HG03439 (cell line): Measurements from ENCODE around the gene CAPN15.

Source experiments
- ATAC-seq: cut with Tn5 transposase; IDR thresholded peaks from one replicate; pipeline ENCODE4 v1.9.1; 2021; ENCODE audit warnings: mild to moderate bottlenecking, moderate library complexity; ENCODE audit not compliant: unreplicated experiment

CAPN15 gene

DNA sequence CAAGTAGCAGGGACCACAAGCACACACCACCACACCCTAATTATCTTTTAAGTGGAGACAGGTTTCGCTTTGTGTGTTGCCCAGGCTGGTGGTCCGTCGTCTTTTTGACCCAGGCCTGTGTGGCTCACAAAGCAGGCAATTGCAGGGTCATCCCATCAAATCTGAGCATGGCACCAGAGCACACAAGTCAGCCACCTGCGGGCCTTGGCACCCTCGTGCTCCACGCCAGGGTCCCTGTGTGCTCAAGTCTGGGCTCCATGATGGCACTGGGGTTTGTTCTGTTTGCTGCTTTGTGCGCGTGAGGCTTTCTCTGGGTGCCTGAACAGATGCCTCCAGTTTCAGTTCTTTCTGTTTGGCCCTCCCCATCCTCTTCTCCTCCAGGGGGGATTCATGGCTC lies 2.4 kb upstream of the CAPN15 start:
- no peak for ATAC-seq

DNA sequence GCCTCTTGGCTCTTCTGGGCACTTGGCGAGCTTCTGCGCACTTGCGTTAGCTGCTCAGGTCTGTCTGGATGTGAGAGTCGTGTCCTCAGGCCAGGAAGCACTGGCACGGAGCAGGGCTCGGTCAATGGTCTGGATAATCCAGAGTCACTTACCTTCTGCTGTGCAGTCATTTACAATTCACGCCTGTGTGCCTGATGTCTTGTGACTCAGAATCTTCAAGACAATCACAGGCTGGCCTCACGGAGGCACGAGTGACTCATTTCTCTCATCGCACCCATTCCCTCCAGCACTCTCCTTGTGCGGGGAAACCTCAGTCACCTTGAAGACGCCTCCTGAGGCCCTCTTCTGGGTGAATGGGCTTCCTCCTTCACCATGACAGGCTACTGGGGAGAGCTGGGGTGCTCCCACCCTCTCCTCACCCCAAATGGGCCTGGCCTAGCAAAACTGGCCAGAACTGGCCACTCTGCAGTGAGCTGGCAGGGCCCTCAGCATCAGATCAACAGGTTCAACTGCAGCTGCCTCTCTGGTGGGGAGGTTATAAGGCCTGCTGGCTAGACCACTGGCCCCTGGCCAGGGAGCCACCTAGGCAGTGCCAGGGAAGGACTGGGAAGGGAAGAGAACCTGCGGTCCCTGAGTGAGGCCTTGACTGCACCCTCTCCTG lies 1.9 kb upstream of the CAPN15 start:
- ATAC-seq: no peak

DNA sequence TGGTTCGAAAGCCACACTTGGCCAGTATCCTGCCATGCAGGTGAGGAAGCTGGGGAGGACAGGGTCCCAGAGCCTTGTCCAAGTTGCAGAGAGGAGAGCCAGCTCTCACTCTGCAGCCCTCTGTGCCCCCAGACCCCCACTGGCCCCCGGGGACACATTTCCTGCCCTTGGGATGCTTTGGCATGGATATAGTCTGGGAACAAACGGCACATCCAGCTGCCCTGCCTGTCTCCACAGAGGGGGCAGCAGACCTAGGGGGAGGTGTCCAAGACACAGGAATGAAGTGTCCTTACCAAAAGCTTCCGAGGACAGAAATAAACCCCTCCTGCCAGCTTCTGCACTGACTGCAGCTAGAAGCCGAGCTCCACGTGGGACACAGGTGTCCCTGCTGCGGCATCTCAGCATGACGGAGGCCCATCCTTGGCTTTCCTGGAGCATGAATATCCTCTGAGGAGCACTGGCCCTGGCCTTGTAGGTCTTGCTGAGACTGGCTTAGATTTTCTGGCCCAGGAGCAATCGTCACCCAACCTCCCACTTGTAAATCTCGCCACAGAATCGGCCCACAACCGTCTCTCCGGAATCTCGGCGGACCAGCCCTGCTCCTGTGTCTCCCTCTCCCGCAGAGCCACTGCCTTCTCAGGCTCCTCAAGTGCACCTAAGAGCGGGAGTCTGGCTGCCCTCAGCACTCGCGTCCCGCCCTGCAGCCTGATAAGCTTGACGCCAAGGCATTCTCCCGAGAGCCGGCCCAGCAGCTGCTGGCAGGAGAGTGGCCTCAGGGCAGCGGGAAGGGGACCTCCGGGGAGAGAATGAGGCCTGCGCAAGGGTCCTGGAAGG lies 1.1 kb upstream of the CAPN15 start:
- no peak for ATAC-seq

DNA sequence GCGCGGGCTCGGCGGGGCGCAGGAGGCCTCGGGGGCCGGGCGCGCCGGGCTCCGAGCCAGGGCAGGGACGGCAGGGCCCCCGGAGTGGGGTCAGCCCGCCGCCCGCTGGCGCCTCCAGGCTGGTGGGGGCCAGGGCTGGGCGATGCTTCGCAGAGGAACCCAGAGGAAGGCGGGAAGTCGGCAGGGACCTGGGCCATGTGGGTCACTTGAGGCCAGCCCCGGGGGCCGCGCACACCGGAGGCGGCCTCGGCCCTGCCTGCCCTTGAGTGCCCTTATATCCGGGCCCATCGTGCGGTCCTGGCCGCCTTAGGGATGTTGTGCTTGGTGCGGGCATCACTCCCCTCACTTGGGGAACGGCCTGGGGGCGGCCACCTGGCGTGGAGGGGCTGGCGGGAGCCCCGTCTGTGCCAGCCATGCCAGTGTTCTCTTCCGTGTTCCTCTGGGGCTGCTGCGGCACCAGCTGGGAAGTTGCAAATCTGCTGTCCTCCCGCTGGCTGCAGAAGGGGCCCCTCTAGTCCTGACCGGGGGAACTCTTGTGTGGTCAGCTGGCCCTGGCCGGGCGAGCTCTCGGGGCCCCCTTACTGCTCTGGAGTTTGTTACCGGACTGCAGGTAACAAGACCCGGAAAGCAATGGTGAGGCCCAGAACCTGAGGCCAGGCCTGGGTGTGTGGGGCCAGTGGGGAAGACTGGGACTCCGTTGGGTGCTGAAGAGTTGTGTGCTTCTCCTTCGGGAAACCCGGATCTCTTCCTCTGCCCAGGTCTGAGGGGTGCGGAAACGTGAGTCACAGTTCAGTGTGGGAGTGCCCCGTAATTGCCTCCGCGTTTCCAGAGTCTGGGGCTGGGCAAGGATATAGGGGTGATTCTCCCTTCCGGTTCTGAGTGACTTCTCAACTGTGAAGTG lies 849 bp downstream of the CAPN15 start:
- no peak for ATAC-seq

DNA sequence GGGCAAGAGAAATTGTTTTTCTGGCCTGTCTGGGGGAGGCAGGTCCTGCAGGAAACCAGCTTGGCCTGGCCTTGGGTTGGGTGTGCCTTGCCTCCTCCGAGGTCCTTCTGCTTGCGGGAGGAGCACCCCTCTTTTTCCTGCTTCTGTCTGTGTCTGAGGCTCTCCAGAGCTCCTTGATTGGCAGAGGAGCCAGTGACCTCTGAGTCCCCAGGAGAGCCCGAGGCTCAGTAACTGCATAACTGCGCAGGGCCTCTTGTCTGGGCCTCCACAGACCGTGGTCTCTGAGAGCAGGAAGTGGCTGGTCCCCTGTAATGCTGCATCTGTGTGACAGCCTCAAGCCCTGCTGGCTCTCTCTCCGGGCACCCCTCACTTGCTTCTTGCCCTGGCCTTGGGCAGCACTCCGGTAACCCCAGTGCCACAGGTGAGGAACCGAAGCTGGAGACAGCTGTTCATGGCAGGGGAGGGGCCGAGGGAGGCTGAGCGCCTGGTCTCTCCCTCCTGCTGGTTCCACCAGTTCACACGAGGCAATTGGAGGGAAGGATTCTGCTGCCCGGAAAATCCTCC lies 1.6 kb downstream of the CAPN15 start:
- no peak for ATAC-seq

DNA sequence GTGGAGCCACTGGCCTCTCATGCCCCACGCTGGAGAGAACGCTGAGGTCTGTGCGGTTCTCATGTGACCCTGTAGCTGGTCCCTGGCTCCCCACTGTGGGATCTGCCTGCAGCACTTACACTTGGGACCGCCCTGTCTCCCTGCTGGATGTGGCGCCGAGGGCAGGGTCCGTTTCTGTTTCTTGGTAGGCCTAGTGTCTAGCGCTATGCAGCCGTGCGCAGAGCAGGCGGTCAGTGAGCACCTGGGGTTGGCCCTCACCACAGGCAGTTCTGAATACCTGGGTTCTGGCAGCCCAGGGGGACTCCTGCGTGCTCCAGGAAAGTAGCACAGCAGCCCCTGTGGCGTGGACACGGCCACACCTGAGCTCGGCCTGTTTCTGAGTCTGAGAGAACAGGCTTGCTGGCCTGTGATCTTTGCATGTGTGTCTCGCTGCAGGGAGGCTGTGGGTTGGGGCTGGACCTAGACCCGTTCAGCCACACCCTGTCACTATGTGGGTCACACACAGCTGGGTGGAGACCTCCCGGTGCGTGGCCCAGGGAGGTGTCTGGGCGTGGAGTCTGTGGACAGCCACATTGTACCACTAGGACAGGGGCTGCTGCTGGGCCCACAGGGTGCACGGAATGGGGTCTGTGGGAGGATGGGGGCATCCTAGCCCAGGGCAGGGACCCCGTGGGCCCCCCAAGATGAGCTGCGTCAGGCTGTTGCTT lies 2.8 kb downstream of the CAPN15 start:
- no peak for ATAC-seq

DNA sequence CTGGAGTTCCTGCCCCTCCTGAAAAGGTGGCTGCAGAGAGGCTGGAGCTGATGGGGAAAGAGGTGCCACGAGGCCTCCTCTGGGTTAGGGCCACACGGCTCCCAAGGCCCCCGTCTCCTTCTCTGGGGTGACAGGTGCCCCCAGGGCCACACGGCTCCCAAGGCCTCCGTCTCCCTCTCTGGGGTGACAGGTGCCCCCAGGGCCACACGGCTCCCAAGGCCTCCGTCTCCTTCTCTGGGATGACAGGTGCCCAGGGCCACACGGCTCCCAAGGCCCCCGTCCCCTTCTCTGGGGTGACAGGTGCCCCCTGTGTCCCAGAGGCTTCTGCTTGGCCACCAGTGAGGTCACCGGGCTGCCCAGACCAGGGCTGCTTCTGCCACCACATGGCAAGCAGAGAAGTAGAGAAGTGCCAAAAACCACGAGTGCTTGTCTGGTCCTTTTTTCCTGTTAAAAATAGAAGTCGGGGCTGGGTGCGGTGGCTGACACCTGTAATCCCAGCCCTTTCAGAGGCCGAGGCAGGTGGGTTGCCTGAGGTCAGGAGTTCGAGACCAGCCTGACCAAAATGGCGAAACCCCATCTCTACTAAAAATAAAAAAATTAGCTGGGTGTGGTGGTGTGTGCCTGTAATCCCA lies 4.1 kb downstream of the CAPN15 start:
- ATAC-seq: no peak

DNA sequence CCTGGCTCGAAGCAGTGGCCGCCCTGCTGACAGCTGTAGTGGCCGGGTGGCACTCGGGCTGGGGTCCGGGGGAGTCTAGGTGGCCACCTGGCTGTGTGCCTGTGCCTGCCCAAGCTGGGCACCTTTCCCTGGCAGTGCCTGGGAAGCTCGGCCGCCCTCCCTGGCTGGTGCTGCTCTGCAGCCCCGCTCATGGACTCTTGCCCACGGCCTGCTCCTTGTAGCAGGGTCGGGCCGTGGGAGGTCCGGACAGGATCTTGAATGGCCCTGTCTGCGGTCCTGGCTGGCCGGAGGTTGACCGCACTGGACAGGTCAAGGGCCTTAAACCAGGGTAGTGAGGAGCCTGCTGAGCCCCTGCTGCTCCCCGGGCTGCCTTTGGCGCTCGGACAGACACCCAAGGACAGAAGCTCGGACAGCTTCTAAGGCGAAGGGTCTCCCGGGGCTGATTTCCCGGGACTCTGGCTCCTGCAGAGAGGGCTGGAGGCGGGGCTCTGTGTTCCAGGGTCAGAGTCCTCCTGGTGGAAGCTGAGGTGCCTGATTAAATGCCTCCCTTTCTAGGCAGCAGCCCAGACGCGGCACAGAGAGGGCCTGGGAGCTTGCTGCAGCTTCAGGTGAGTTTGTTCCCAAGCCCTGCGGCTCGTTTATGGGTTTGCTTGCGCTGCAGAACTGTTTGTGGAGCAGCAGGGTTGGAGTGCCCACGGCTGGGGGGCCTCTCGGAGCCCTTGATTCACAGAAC lies 6.0 kb downstream of the CAPN15 start:
- ATAC-seq: no peak

DNA sequence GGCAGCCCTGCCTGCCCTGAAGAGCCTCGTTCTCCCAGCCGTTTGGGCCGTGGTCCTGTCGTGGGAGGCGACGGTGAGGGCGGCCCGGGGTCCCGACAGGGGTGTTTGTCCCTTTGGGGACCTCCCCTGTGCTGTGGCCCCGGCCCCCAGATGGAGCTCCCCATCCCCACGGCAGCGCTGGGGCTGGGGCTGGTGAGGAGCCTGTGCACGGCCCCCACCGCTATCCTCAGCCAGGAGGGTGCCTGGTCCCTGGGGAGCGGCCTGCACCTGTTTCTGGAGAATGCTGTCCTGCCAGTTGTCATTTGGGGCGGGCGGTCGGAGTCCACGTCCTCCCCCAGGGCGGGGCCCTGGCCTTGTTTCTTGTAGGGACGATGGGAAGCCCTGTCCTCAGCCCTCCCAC lies 6.6 kb downstream of the CAPN15 start:
- no peak for ATAC-seq

DNA sequence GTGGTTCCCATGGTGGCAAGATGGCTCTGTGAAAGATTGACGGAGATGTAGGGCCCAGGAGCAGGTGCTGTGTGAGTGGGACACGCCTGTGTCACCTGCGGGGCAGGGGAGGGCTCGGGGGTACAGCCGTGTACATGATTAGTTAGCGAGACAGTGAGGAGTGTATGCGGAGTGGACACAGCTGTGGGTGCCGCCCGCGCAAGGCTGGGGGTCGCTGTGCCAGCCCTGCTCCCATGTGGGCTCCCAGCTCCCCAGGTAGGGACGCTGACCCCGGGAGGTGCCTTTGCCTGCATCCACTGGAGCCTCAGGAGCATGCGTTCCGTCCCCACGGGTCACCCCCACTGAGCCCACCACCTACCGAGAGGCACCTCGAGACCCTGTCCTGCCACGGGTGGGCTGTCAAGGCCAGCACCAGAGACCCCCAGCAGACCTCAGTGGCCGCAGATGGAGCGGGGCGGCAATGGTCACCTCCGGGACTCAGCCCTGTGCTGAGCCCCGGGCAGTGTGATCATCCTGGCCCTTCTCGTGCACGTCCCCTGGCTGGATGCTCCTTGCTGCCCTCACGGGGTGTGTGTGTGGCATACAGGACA lies 7.4 kb downstream of the CAPN15 start:
- no peak for ATAC-seq

DNA sequence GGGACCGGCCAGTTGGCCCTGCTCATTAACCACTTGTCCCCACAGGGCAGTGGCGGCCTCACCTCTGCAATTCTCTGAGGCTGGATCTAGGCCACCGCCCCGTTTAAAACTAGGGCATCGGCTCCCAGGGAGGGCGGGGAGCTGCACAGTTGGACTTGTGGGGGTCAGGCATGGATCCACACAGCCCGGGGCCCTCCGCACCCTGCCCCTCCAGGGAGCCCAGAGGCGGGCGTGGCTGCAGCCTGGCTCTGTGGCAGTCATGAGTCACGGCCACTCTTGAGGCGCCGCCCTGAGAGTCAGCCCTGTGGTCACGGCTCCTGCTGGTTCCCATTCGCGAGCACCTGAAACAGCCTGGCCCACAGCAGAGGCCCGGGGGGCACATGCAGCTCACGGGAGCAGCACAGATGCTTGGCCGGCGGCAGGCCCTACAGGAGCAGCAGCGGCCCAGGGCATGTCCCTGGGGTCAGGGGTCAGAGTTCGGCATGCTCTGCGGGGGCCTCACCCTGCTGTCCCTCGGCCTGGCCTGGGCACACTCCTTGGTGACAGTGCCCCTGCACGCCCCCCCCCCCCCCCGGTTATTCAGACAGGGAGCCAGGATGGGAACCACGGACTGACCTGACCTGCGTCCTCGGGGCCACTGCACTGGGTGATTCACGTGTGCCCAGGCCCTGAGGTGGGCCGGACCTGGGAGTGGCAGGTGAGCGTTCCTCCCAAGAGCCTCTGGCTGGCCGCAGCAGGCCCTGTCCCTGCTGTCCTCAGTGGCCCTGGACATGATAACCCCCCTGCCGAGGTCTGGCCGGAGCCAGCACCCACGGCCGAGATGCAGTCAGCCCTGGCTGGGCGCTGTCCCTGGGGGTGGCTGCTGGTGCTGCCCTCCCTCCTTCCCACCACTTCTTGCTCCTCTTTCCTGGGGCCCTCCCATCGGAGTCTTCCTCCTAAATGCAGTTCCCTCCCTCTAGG lies 8.2 kb downstream of the CAPN15 start:
- no peak for ATAC-seq

DNA sequence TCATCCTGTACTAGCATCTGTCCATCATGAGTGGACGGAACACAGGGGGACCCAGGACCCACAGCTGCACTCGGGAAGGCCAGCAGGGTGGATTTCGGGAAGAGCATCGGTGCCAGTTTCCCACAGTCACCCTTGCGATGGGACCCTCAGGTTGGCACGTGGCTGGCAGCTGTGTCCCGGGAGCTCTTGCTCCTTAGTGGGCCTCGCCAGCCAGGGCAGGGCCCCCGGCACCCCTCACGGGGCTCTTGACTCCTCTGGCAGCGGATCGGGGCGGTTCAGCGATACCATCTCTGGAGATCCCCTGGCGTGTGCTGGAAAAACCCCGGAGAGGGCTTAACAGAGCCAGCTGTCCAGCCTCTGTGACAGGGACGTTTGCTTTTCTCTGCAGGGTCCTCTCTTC lies 9.2 kb downstream of the CAPN15 start:
- ATAC-seq: no peak

DNA sequence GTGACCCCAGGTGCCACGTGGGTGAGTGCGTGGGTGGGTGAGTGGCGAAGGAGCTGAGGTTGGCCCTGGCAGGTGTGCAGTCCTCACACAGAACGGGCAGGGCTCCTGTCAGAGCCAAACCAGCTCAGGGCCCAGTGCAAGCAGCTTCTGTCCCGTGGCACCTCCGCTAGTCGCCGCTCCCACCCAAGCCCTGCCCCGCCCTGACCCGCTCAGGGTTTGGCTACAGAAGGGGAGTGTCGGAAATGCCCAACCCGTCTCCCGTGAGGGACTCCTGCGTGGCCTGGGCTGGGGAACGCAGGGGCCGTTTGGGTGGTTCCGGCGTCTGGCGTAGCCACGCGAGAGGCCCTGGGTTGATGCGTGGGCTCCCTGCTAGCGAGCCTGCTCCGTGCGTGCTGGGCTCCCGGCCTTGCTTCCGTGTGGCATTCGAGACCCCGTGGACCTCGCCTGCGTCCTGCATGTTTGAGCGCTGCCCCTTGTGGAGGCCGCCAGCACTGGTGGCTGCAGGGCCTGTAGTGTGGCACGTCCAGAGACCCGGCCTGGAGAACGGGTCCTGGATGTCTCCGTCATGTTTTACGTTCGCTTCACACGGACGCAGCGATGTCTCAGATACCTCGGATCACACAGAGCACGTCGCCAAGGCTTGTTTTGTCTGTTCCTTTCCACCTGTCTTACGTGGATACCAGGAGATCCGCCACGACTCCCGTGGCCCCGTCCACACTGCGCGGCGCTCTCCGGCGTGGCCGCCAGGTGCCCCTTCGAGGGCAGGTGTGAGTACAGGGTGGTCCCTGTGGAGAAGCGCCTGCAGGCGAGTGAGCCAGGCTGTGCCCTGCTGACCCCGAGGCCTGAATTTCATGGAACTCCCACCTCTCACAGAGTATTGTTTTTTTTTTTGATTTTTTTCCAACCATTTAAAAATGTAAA lies 10.2 kb downstream of the CAPN15 start:
- no peak for ATAC-seq

DNA sequence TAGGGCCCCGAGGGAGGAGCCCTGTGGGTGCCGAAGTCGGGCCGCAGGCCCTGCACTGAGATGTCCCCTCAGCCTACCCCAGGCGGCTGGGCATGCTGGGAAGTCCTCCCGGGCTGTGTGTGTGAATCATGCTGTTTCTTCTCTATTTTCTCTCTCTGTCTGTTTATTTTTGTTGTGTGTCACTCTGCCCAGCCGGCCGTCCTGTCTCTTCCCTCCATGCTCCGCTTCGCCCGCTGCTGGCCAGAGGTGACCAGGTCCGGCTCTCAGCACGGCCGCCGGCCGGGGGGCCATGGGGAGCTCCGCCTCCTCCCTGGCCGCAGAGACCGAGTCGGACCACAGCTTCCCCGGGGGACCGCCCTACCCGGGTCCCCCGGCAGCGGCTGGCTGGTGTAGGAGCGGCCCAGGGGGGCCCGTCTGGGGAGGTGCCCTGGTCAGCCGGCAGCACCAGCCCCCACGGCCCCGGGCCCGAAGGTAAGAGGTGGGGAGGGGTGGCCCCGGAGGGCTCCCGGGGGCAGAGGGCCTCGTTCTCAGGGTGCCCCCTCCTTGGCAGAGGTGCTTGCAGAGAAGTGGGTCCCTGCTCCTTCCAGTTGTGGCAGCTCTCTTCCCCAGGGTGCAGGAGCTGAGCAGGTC lies 12.5 kb downstream of the CAPN15 start:
- ATAC-seq: no peak

DNA sequence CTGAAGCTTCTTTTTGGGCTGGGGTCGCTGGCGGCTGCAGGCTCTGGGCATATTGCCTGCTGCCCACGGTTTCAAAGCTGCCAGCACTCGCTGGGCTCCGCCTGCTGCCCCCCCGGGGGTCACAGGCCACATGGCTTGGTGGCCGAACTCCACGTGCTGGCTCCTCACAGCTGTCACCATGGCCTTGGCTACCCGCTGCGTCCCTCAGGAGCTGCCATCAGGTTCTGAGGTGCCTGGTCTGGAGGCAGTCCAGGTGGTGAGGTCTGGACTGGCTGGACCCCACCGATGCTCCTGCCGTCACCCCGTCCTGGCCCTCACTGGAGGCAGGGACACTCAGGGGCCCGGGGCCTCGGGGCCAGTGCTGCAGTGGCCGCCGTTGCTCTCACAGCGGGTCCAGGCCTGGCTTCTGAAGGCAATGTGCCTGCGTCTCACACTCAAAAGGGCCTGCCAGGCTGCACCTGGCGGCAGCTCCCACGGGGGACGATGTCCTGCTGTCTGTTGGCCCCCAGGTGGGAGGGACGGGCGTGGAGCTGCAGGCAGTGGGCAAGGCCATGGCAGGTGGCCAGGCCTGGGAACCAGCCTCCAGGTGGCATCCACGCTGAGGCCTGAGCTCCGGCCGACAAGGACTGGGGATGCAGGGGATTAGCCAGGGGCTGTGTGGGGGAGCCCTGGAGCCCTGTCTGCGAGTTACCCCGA lies 13.3 kb downstream of the CAPN15 start:
- no peak for ATAC-seq
